GM23248 (cell line): Measurements from ENCODE around the gene GALNT4. TPM values are rescaled to one million over a fixed set of nuclear protein-coding genes. Genes with fewer than 3 reads are reported as not detected.

Source experiments
- DNase-seq: peaks from one replicate; pipeline ENCODE4 v3.0.0-alpha.2; 2015
- H2AFZ ChIP-seq: fragments of 200-600 bp; sonication (generic); 2 replicates; pipeline ENCODE4 v1.6.1; 2016; ENCODE audit warnings: antibody characterized with exemption
- H3F3A ChIP-seq: fragments of 200-600 bp; sonication (generic); 2 replicates; pipeline ENCODE4 v1.6.1; 2016; ENCODE audit warnings: mild to moderate bottlenecking, antibody characterized with exemption, mixed run types; ENCODE audit not compliant: insufficient read depth
- H3K27ac ChIP-seq: fragments of 200-600 bp; sonication (generic); 2 replicates; pipeline ENCODE4 v1.5.1; 2016; ENCODE audit warnings: mild to moderate bottlenecking
- H3K27me3 ChIP-seq: fragments of 200-600 bp; sonication (generic); replicated peaks from 2 replicates; pipeline ENCODE4 v1.6.1; 2016; ENCODE audit warnings: mild to moderate bottlenecking; ENCODE audit not compliant: insufficient read depth
- H3K36me3 ChIP-seq: fragments of 200-600 bp; sonication (generic); 2 replicates; pipeline ENCODE4 v1.6.1; 2016; ENCODE audit warnings: low read depth, mild to moderate bottlenecking
- H3K4me1 ChIP-seq: fragments of 200-600 bp; sonication (generic); 2 replicates; pipeline ENCODE4 v1.6.1; 2016; ENCODE audit warnings: mild to moderate bottlenecking; ENCODE audit not compliant: insufficient read depth
- H3K4me2 ChIP-seq: fragments of 200-600 bp; sonication (generic); one replicate; pipeline ENCODE4 v1.6.1; 2016; ENCODE audit warnings: mild to moderate bottlenecking; ENCODE audit not compliant: unreplicated experiment
- H3K4me3 ChIP-seq: fragments of 200-600 bp; sonication (generic); 2 replicates; pipeline ENCODE4 v1.5.1; 2016; ENCODE audit warnings: mild to moderate bottlenecking
- H3K79me2 ChIP-seq: fragments of 200-600 bp; sonication (generic); 2 replicates; pipeline ENCODE4 v1.6.1; 2016; ENCODE audit warnings: mild to moderate bottlenecking; ENCODE audit not compliant: insufficient read depth
- H3K9ac ChIP-seq: fragments of 200-600 bp; sonication (generic); 2 replicates; pipeline ENCODE4 v1.6.1; 2016; ENCODE audit warnings: mild to moderate bottlenecking
- H3K9me2 ChIP-seq: fragments of 200-600 bp; sonication (generic); 2 replicates; pipeline ENCODE4 v1.6.1; 2016; ENCODE audit warnings: mixed run types, mild to moderate bottlenecking, moderate library complexity; ENCODE audit not compliant: insufficient read depth
- H3K9me3 ChIP-seq: fragments of 200-600 bp; sonication (generic); one replicate; pipeline ENCODE4 v1.6.1; 2017; ENCODE audit warnings: low read depth
- H4K20me1 ChIP-seq: fragments of 200-600 bp; sonication (generic); 2 replicates; pipeline ENCODE4 v1.6.0; 2016; ENCODE audit not compliant: insufficient read depth
- EZH2 ChIP-seq: fragments of 200-600 bp; sonication (generic); IDR thresholded peaks from 2 replicates; pipeline ENCODE4 v1.6.1; 2018; ENCODE audit warnings: antibody characterized with exemption, mild to moderate bottlenecking; ENCODE audit not compliant: insufficient read depth, poor library complexity, severe bottlenecking
- EZH2phosphoT487 ChIP-seq: fragments of 200-600 bp; sonication (generic); IDR thresholded peaks from 2 replicates; pipeline ENCODE4 v1.6.1; 2018; ENCODE audit warnings: antibody characterized with exemption, moderate library complexity, mild to moderate bottlenecking, low read depth; ENCODE audit not compliant: insufficient read depth
- WGBS, 2 experiments: methylation state at CpG; one replicate each; pipeline ENCODE4 v1.1.6; 2015 to 2017; ENCODE audit warnings: low lambda C conversion rate in 2 of 2, low coverage in 1 of 2; ENCODE audit errors: missing lambda C conversion rate in 2 of 2; 5-methylcytosine and 5-hydroxymethylcytosine counted together
- in situ Hi-C: fragments of 300-500 bp; cut with MboI; formaldehyde crosslinking; loops from 2 replicates; pipeline ENCODE4 v1.15.0; 2020
- polyA plus RNA-seq: library from polyadenylated mRNA; unstranded; fragments of >200 nt; fragmentation: Nextera tagmentation; extraction: Ambion mirVana; gene quantifications from 2 replicates; pipeline ENCODE4 v1.2.1, GENCODE V29; 2016
- total RNA-seq: library from RNA; depleted of rRNA; stranded (reverse); fragments of >200 nt; shearing (Covaris generic); gene quantifications from 2 replicates; pipeline ENCODE4 v1.2.3, GENCODE V29; 2014

GALNT4 gene
- total and polyA plus RNA-seq, 2 experiments from 2014 or later: 6.4 to 10.6 TPM

DNA sequence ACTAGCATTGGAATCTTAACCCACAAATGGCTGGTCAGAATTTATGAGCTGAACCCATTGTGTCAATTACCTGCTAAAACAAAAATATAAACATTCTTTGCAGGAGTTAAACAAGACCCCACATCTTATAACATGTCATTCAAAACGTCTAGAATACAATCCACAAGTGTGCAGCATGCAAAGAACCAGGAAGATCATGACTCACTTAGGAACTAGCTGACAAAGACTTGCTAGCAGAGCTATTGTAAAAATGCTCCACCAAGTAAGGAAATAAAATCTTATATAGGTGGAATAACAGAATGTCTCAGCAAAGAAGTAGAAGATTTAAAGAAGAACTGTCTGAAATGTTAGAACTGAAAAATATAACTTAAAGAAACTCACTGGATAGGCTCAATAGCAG, 27.8 kb upstream of the GALNT4 start:
- H3K9me2 ChIP-seq: no peaks in the 10 kb centered on the region
- H3K4me1 ChIP-seq: peaks cover 7% of the 10 kb centered on the region
- TF ChIP-seq EZH2 (no peak), EZH2phosphoT487 (no peak)
- H3F3A ChIP-seq: no peaks in the 10 kb centered on the region
- no peaks in the 10 kb centered on the region for H3K79me2 ChIP-seq
- no peaks in the 10 kb centered on the region for H3K27me3 ChIP-seq
- H3K36me3 ChIP-seq: no peaks in the 10 kb centered on the region
- H3K9me3 ChIP-seq: no peaks in the 10 kb centered on the region
- H3K4me2 ChIP-seq: no peak overlapping the region
- H3K27ac ChIP-seq: no peak overlapping the region
- H3K9ac ChIP-seq: no peak overlapping the region
- no peak overlapping the region for H3K4me3 ChIP-seq
- peak; percentile 36 for DNase-seq
- no peaks in the 10 kb centered on the region for H4K20me1 ChIP-seq
- in situ Hi-C loops: no loop called here
- 8 to 17% methylated on average over 1 of the region's 1 CpG for WGBS, 2 experiments
- no peak overlapping the region for H2AFZ ChIP-seq

DNA sequence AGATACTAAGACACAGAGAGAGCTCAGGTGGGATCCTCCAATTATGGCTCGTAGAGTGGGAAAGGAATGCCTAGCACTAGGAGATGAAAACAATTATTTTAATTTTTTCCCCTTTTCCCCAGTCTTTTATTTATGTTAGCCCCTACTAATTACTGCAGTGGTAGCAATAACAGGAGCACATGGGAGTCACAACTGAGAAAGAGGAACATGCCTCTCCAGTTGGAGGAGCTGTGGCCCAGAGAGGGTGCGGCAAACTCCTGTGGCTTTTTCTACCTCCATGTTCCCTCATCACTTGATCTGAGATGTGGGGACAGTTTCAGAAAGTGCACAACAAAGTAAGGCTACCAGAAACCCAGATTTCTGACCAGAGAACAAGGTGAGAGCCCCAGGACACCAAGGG, 27.2 kb upstream of the GALNT4 start:
- WGBS, 2 experiments: 95 to 97% methylated on average over 2 of the region's 2 CpGs
- H3K27ac ChIP-seq: no peak overlapping the region
- no peak overlapping the region for H3K9ac ChIP-seq
- no peaks in the 10 kb centered on the region for H3F3A ChIP-seq
- no peaks in the 10 kb centered on the region for H3K79me2 ChIP-seq
- H3K9me3 ChIP-seq: no peaks in the 10 kb centered on the region
- H3K4me1 ChIP-seq: peaks cover 4% of the 10 kb centered on the region
- no peaks in the 10 kb centered on the region for H3K36me3 ChIP-seq
- no peaks in the 10 kb centered on the region for H4K20me1 ChIP-seq
- TF ChIP-seq EZH2 (no peak), EZH2phosphoT487 (no peak)
- DNase-seq: no peak
- no peaks in the 10 kb centered on the region for H3K27me3 ChIP-seq
- H3K4me3 ChIP-seq: no peak overlapping the region
- H2AFZ ChIP-seq: no peak overlapping the region
- in situ Hi-C loops: no loop called here
- no peaks in the 10 kb centered on the region for H3K9me2 ChIP-seq
- H3K4me2 ChIP-seq: no peak overlapping the region

GRCh38 chr12:89547101-89547500, 22.5 kb upstream of the GALNT4 start:
- in situ Hi-C loops: no loop called here
- WGBS, 2 experiments: 59 to 71% methylated on average over 4 of the region's 4 CpGs
- Histone ChIP-seq H3F3A (no peaks in the 10 kb centered on the region), H3K27me3 (no peaks in the 10 kb centered on the region), H4K20me1 (no peaks in the 10 kb centered on the region), H3K79me2 (no peaks in the 10 kb centered on the region), H3K27ac (no peak overlapping the region), H3K4me2 (no peak overlapping the region), H3K36me3 (no peaks in the 10 kb centered on the region), H3K4me3 (no peak overlapping the region), H3K9me2 (no peaks in the 10 kb centered on the region), H2AFZ (no peak overlapping the region), H3K9me3 (no peaks in the 10 kb centered on the region), H3K9ac (no peak overlapping the region), H3K4me1 (peaks cover 10% of the 10 kb centered on the region; the same call in 1 of the 2 replicates)
- peak; percentile 17 for DNase-seq
- no peak for TF ChIP-seq EZH2phosphoT487
- TF ChIP-seq EZH2: no peak

DNA sequence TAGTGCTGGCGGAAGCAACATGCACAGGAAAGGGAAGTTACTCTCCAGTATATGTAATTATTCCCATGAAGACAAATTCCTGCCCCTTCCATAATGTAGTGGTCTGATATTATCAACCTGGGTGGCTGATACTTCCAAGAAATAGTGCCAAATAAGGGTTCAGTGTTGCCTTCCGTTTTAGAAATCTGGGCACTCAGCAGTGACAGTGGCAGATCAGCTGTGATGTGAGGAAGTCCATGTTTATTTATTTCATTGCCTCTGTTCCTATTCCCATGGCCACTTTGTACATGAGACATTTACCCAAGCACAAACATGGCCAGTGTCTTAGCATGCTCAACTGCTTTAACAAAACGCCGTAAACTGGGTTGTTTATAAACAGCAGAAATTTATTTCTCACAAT, 21.6 kb upstream of the GALNT4 start:
- Histone ChIP-seq H3K79me2 (no peaks in the 10 kb centered on the region), H3K27me3 (no peaks in the 10 kb centered on the region), H3K27ac (no peak overlapping the region), H3F3A (no peaks in the 10 kb centered on the region), H3K9ac (no peak overlapping the region), H3K4me3 (no peak overlapping the region), H2AFZ (no peak overlapping the region), H3K9me2 (no peaks in the 10 kb centered on the region), H3K4me2 (no peak overlapping the region), H3K36me3 (no peaks in the 10 kb centered on the region), H4K20me1 (no peaks in the 10 kb centered on the region), H3K9me3 (no peaks in the 10 kb centered on the region), H3K4me1 (peaks cover 10% of the 10 kb centered on the region; the same call in 1 of the 2 replicates)
- 82 to 84% methylated on average over 4 of the region's 4 CpGs for WGBS, 2 experiments
- in situ Hi-C loops: no loop called here
- no peak for DNase-seq
- TF ChIP-seq EZH2 (no peak), EZH2phosphoT487 (no peak)

DNA sequence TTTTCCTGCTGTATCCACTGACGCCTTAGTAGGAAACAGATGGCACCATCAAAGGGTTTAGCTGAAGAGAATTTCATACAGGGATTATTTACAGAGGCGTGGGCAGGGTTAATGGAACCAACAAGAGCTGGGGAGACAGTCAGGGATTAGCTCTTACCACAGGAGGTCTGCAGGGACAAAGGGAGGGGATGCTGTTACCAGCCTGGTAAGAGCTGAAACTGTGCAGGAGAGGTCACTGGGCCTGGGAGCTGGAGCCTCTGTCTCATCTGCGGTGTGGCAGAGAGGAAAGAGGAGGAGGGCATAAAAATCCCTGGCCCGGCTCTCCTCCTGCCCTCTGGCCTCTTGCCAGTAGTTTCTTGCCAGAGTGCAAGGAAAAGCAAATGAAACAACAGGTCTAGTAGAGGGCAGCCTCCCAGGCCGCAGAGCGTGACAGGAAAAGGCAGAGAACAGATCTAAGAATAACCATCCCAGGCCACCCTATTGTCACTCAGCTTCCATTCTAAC, 20.1 kb upstream of the GALNT4 start:
- Histone ChIP-seq H3K4me2 (no peak overlapping the region), H3K79me2 (no peaks in the 10 kb centered on the region), H3K4me3 (no peak overlapping the region), H3F3A (no peaks in the 10 kb centered on the region), H3K27ac (no peak overlapping the region), H4K20me1 (no peaks in the 10 kb centered on the region), H3K9ac (no peak overlapping the region), H3K4me1 (peaks cover 10% of the 10 kb centered on the region; the same call in 1 of the 2 replicates), H3K9me3 (no peaks in the 10 kb centered on the region), H2AFZ (no peak overlapping the region), H3K36me3 (no peaks in the 10 kb centered on the region), H3K27me3 (no peaks in the 10 kb centered on the region), H3K9me2 (no peaks in the 10 kb centered on the region)
- 50 to 62% methylated on average over 6 of the region's 6 CpGs for whole genome bisulfite sequencing, 2 experiments
- TF ChIP-seq EZH2: no peak
- no peak for TF ChIP-seq EZH2phosphoT487
- DNase-seq: peak; percentile 48
- in situ Hi-C loops: no loop called here
